Stimulated activated CD8-positive, alpha-beta memory T cell treated with anti-CD3 and anti-CD28 coated beads, Interleukin-4, amount 100 ng/mL, for 4 hours (primary cell): Measurements from ENCODE around the gene LTF.
"Not testable (repeated sequence)": the region's sequence is repeated elsewhere in the genome, so short reads cannot be mapped to it uniquely, and the experiment has no call there.

Experiments
- DNase-seq, 2 donors: peaks; one replicate each; pipeline ENCODE4 v3.0.0-alpha.2; 2020; ENCODE audit warnings: low read depth in 2 of 2, low spot score in 1 of 2

Gene LTF

GRCh38 chr3:46464326-46465195 lies at the start of gene LTF:
Gene LTF (minus strand): TSS chr3:46464905. CDS start chr3:46464867, 38 bp downstream.
- no peak for DNase-seq

GRCh38 chr3:46512191-46512749 lies 47.6 kb upstream of the LTF start:
- no peak for DNase-seq

GRCh38 chr3:46509661-46510187 lies 45.0 kb upstream of the LTF start:
- no peak for DNase-seq

- DNase-seq, result no peak
Observed at GRCh38 chr3:46508850-46509591, 44.3 kb upstream of the LTF start.

- DNase-seq, result no peak
Observed at GRCh38 chr3:46506526-46506925, 41.8 kb upstream of the LTF start.

- no peak for DNase-seq
Observed at GRCh38 chr3:46505953-46506352, 41.2 kb upstream of the LTF start.

- DNase-seq, result no peak
Observed at GRCh38 chr3:46504789-46505188, 40.1 kb upstream of the LTF start.

GRCh38 chr3:46503200-46503874 lies 38.6 kb upstream of the LTF start:
- no peak for DNase-seq

- DNase-seq, result no peak
Observed at GRCh38 chr3:46501702-46502101, 37.0 kb upstream of the LTF start.

- no peak for DNase-seq
Observed at GRCh38 chr3:46500656-46501635, 36.2 kb upstream of the LTF start.

- no peak for DNase-seq
Observed at GRCh38 chr3:46498916-46499519, 34.3 kb upstream of the LTF start.

GRCh38 chr3:46497556-46498265 lies 33.0 kb upstream of the LTF start, which contains the start of gene RTP3:
Gene RTP3 (plus strand): TSS chr3:46497976. CDS start chr3:46498063, 87 bp downstream.
- DNase-seq, result no peak

- DNase-seq, result no peak
Observed at GRCh38 chr3:46496746-46497555, 32.2 kb upstream of the LTF start.

- DNase-seq, result no peak
Observed at GRCh38 chr3:46495901-46496456, 31.3 kb upstream of the LTF start.

GRCh38 chr3:46494491-46494890 lies 29.8 kb upstream of the LTF start:
- not testable (repeated sequence) for DNase-seq

- DNase-seq, result no peak
Observed at GRCh38 chr3:46492890-46493547, 28.3 kb upstream of the LTF start.
